NCI-H510A treated with DMSO at 0.1 percent for 48 hours (cell line): ENCODE measurements around the gene MCTP1.

Source experiments
- DNase-seq: peaks from one replicate; lab custom pipeline; 2025; lab: John Stamatoyannopoulos, UW

Gene MCTP1

DNA sequence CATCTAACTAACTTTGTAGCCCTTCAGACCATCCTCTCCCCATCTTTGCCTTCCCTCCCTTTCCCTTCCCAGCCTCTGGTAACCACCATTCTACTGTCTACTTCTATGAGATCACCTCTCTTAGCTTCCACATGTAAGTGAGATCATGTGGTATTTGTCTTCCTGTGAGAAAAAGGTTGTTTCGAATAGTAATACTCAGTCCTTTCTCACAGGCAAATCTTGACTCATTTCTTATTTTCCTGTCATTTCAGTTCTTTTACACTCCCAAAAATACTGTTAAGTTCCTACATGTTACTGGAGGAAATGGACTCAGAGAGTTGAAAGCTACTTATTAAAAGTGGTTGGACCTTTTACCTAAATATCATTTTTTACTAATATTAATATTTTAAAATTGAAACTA, 584.3 kb downstream of the MCTP1 start:
- no peak for DNase-seq

DNA sequence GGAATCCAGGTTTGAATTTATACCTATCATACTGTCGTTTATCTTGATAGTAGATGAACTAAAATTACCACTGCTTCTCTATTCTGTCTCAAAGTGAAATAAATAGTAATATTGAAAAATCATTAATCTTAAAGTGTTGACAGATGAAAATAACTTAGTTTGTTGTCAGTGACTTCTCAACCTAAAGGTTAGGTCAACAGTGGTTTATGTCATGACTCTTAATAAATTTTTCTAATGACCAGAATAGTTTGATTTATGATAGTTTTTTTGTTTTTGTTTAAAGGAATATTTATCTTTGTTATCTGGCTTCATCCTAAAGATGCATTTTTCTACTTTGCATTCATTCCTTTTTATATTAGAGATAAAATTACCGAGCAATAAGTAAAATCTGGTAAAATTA, 585.3 kb downstream of the MCTP1 start:
- no peak for DNase-seq

- DNase-seq, result no peak
These were observed 586.7 kb downstream of the MCTP1 start for GRCh38 chr5:94698197-94698596.

- no peak for DNase-seq
These were observed 590.2 kb downstream of the MCTP1 start for GRCh38 chr5:94694671-94695070.

DNA sequence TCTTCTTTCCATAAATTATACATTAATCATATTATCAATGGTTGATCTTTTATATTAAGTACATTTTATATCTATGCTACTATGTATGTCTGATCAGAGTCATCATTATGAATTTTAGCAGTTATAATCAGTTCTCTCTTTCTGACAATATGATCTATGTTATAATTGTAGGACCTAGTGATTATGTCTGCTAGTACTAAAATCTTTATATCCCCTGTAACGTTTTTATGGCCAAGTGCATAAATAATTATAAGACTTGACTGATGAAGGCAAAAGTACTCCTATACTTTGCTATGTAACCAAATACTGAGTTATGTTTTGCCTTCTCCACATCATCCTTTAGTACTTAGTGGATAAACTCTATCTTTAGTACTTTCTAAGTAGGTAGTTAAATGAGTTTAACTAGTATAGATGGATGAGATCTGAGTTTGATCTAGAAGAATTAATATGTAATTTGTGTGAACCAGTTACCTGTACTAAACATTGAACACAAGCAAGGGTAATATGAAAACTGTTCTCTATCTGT, 591.0 kb downstream of the MCTP1 start:
- no peak for DNase-seq

- peak; percentile 28 for DNase-seq
These were observed 591.7 kb downstream of the MCTP1 start for GRCh38 chr5:94693043-94693822.

GRCh38 chr5:94692581-94692980, 592.3 kb downstream of the MCTP1 start:
- no peak for DNase-seq

- DNase-seq, result peak; percentile 1
These were observed 592.9 kb downstream of the MCTP1 start for GRCh38 chr5:94691949-94692348.

DNA sequence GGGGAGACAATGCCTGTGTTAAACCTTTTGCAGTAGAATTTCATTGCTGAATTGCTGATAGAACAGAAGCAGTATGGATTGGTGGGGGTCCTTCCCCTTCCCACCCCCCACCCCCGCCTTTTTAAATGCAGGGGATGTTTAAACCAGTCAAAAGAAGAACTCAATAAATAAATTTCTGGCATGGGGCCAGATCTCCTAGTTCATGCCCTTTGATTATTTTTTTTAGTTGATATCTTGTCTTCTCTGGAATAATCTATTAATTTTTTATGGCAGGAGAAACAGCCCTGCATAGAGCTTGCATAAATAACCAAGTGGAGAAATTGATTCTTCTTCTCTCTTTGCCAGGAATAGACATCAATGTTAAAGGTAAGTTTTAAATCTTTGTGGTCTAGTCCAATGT, 593.6 kb downstream of the MCTP1 start:
- no peak for DNase-seq

DNA sequence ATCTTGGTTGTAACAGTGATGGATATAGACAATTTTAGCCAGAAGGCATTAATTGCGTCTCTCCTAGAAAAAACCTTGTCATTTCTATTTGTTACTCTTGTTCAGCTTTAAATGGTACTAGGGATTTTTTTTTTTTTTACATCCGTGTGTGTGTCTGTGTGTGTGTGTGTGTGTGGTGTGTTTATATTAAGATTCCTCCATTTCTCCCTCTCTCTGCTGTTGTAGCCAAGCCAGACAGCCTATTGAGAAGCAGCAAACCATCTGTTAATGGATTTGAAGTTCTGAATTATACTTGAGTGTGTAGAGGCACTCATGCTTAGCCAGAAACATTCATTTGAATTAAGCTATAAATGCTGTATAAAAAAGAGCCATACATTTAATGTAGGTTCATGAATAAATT, 594.1 kb downstream of the MCTP1 start:
- DNase-seq, result peak; percentile 30

DNA sequence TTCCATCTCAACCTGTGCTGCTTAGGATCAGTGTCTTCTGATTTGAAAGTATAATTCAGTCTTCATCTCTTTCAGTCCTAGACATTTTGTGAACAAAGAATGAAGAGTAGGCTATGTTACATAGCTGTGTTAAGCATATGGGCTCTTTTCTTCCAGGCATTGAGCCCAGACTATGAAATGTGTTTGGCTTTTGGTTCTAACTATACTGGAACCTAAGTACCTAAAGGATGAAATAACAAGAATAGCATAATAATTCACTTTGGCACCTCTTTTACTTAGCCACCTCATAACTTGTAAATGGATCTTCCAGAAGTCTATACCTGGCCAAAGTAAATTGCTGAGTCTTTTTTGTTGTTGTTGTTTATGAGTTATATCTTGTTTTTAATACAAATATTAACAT, 595.0 kb downstream of the MCTP1 start:
- DNase-seq, result no peak

DNA sequence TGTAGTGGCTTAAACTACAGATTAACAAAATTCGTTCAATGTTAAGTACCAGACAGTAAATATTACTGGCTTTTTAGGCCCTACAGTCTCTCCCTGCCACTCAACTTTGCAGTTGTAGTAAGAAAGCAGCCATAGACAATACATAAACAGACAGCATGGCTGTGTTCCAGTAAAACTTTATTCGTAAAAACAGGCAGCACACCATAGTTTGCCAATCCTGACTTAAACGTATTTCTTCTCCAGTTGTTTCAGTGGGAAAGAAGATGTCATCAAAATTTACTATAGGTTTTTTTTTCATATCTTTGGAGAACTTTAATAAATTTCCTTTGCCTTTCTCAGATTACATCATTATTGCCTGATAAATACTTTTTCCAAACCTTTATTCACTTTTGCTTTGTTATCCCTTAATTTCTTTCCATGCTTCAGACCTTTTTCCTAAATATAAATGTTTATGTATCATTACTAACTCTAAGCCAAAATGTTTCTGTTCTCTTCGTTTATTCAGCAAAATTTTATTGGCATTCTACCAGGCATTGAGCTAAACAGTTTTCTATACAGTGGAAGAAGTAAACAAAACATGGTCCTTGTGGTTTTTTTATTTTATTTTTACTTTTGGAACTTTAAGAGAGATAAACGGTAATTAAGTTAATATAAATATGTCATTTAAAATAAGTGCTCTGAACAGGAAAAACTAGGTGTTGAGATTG, 601.9 kb downstream of the MCTP1 start:
- no peak for DNase-seq

DNA sequence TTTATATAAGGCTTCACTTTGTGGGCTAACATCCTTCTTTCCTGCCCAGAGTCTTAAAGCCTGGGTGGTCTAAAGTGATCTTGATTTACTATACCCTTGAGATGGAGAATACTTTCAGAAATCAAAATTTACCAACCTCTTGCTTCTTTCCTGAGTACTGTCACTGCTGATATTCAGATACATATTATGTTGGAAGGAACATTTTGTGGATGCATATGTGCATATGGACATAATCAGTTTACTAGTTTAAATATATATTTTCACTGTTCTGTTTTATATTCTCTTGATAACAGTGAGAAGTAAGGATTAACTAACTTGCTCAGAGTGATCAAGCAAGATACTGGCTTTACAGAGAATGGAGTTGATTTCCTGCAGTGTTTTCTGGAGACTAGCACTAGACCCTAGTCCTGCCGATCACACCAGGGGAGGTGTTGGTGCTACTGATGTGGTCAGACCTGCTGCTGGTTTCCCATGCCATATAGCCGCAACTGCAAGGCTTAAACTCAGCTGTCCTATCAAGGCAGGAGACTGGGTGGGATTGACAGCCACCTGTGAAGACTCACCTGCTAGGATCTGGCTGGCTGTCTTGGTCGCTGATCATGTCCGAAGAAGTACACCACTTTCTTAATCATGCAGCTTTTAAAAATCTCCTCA, 608.8 kb downstream of the MCTP1 start:
- no peak for DNase-seq

DNA sequence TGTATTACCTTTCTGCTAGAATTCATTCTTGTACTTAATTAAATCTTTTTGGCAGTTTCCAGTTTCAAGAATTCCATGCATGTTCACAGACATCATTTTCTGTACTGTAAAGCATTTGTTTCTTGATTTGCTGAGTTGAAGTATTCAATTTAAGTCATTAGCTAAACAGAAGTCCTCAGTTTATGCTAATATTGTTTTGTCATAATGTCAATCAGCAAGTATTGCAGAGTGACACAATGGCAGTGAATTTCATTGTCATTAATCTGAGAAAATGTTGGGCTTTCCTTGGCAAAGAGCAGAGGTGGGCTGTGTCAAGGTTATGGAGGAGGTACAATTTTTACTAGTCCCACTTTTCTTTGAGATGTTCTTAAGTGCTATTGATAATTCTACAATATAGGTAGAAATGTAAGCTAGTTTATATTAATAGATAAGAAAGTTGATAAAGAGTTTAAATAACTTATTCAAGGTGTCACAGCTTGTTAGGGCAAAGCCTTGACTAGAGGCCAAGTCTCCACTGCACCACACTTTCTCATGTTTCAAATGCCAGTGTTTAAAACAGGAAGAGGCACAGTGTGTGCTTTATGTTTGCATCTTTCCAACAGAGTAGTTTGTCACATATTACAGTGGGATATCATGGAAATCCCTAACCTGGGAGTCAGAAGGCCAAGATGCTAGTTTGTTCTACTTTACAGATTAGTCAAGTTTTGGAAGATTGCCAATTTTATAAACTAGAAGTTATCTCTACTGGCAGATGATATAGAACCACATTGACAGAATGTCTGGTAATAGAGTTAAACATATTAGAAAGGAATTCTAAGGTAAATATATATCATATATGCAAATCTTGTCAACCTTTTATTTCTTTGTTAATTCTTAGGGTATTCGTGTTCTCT, 610.2 kb downstream of the MCTP1 start:
- DNase-seq, result no peak

GRCh38 chr5:94672746-94673145, 612.1 kb downstream of the MCTP1 start:
- DNase-seq, result no peak

DNA sequence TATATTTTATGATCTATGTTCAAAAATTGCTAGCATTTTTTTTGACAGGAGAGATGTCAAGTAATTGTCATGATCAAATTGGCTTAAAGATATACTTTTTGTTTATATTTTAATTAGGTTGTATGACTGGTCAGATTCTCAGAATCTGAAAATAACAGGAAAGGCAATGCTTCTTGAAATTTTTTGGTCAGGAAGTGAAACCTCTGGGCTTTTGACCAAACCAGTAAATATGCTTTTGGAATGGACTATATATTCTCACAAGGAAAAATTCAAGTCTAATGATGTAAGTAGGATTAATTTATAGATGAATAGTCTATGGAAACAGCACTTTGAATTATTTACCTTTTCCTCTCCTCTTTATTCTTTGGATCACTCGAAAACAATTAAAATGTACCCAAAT, 614.2 kb downstream of the MCTP1 start:
- DNase-seq, result no peak

DNA sequence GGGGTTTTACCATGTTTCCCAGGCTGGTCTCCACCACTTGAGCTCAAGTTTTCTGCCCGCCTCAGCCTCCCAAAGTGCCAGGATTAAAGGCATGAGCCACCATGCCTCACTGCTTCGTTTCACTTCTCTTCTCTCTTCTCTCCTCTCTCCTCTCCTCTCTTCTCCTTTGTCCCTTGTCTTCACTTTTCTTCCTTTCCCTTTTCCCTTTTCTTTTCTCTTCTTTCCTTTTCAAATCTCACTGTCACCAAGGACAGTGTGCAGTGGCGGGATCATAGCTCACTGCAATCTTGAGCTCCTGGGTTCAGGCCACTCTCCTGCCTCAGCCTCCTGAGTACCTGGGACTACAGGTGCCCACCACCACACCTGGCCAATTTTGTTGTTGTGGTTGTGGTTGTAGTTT, 617.0 kb downstream of the MCTP1 start:
- no peak for DNase-seq

DNA sequence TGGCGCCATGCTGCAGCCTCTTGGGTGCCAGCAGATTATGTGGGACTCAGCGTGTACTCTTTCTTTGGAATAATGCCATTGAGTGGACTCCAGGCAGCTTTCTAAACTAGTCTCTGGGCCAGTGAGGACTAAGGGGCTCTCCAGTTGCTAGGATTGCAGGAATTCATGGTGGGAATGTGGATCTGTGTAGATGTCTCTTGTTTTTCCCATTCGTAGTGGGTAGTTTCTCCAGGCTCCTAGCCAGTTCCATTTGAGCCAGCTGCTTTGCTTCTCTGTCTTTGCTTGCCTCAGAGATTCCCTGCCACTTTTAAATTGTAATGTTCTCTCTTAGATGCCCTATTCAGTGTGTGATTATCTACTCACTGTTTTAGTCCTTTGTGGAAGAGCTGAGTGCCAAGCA, 623.8 kb downstream of the MCTP1 start:
- DNase-seq, result no peak

- no peak for DNase-seq
These were observed 624.4 kb downstream of the MCTP1 start for GRCh38 chr5:94660506-94660905.

DNA sequence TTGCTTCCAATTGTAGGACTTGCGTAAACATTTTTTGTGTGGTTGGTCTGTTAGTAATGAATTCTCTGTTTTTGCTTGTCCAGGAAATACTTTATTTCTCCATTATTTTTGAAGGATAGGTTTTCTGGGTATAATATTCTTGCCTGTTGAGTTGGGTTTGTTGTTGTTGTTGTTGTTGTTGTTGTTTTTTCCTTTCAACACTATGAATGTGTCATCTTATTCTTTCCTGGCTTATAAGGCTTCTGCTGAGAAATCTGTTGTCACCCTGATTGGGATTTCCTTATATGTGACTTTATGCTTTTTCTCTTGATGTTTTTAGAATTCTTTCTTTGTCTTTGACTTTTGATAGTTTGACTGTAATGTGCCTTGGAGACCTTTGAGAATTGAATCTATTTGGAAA, 626.6 kb downstream of the MCTP1 start:
- no peak for DNase-seq
